Activated T-helper 2 cell treated with anti-CD3 and anti-CD28 coated beads, Interferon-gamma antibody, Interleukin-2, Interleukin-4, amounts not matched to agents 10 μg/mL and 5 μg/mL and 100 μg/mL, durations not matched to agents 14 hours and 24 hours and 36 hours (primary cell): ENCODE data around the gene CXCR1. TPM values are rescaled to one million over a fixed set of nuclear protein-coding genes. Genes with fewer than 3 reads are reported as not detected.

Experiments
- DNase-seq: peaks from one replicate; pipeline ENCODE4 v3.0.0; 2021; ENCODE audit warnings: low spot score
- H3K27ac Mint-ChIP-seq: one replicate; pipeline ENCODE4 v1.8.0; 2021; ENCODE audit warnings: mixed read lengths
- H3K27me3 Mint-ChIP-seq: one replicate; pipeline ENCODE4 v1.8.0; 2021; ENCODE audit warnings: low read depth, mixed read lengths
- H3K36me3 Mint-ChIP-seq: one replicate; pipeline ENCODE4 v1.8.0; 2021; ENCODE audit warnings: low read depth, mixed read lengths
- H3K4me1 Mint-ChIP-seq: one replicate; pipeline ENCODE4 v1.8.0; 2021; ENCODE audit warnings: low read depth, mixed read lengths
- H3K4me3 Mint-ChIP-seq: one replicate; pipeline ENCODE4 v1.8.0; 2021; ENCODE audit warnings: low read depth, mild to moderate bottlenecking, moderate library complexity, mixed read lengths
- H3K9me3 Mint-ChIP-seq: one replicate; pipeline ENCODE4 v1.8.0; 2021; ENCODE audit warnings: mixed read lengths
- intact Hi-C: fragments of 100-400 bp; cut with micrococcal nuclease; formaldehyde crosslinking; loops from one replicate; pipeline ENCODE4 v1.15.1; 2023
- total RNA-seq: library from RNA; stranded (reverse); gene quantifications from 2 replicates; pipeline ENCODE4 v1.2.3, GENCODE V29; 2022

CXCR1 gene
- total RNA-seq, result not detected in 2 replicates

- Mint-ChIP-seq H3K27me3 (peaks cover 28% of the 10 kb centered on the region), H3K9me3 (no peaks in the 10 kb centered on the region), H3K27ac (no peak within 1 kb of the TSS), H3K36me3 (no peaks in the 10 kb centered on the region), H3K4me1 (peaks cover 30% of the 10 kb centered on the region), H3K4me3 (peak within 1 kb of the TSS; percentile 26)
- DNase-seq, result peak; percentile 23
- intact Hi-C loops, result no loop called here
Observed at GRCh38 chr2:218166791-218167190, at the start of gene CXCR1. Gene CXCR1 (minus strand): TSS chr2:218166962. CDS start chr2:218165211, 1,751 bp downstream.

DNA sequence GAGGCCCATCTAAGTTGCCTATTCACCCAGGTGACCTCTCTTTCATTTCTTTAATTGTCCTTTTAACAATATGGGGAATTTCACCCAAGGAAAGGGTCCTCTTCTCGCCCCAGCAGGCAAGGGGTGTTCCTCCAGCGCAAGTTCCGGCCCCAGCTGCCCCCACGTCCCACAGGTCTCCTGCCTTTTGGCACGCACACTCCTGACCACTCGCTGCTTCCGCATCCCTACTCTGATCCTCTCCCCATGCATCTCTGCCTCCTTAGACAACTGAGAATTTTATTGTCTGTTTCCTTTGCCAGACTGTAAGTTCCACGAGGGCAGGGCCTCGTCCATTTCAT, 49.5 kb upstream of the CXCR1 start:
- intact Hi-C loops, result loop anchor here (5.0 kb wide), 1 partner anchor 1171 kb away; the partner anchor contains the start of gene DNPEP
- peaks cover 44% of the 10 kb centered on the region for H3K36me3 Mint-ChIP-seq
- peaks cover 2% of the 10 kb centered on the region for H3K27me3 Mint-ChIP-seq
- H3K9me3 Mint-ChIP-seq, result peaks cover 4% of the 10 kb centered on the region
- H3K4me3 Mint-ChIP-seq, result peak overlapping the region; percentile 89
- DNase-seq, result no peak
- H3K4me1 Mint-ChIP-seq, result peaks cover 30% of the 10 kb centered on the region
- H3K27ac Mint-ChIP-seq, result peak overlapping the region; percentile 91

DNA sequence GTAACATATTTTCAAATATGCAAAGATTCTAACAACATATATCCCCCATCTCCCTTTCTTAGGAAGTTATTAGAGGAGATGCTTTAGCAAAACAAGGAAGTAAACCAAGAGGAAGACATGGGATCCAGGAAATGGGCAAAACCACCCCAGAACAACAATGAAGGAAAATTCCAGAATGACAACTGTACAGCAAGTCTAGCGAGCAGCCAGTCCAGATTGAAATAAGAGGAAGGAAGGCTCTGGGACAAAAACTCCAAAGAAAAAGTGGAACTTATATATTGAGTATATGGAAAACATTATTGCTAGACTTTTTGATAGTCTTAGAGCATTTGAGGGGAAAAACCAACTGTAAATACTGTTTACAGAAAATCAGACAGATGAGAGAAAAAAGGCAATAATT, 47.4 kb upstream of the CXCR1 start:
- H3K9me3 Mint-ChIP-seq, result peaks cover 18% of the 10 kb centered on the region
- H3K4me3 Mint-ChIP-seq, result no peak overlapping the region
- no peak overlapping the region for H3K27ac Mint-ChIP-seq
- peaks cover 34% of the 10 kb centered on the region for H3K36me3 Mint-ChIP-seq
- no peak for DNase-seq
- intact Hi-C loops, result no loop called here
- peaks cover 8% of the 10 kb centered on the region for H3K27me3 Mint-ChIP-seq
- peaks cover 19% of the 10 kb centered on the region for H3K4me1 Mint-ChIP-seq

DNA sequence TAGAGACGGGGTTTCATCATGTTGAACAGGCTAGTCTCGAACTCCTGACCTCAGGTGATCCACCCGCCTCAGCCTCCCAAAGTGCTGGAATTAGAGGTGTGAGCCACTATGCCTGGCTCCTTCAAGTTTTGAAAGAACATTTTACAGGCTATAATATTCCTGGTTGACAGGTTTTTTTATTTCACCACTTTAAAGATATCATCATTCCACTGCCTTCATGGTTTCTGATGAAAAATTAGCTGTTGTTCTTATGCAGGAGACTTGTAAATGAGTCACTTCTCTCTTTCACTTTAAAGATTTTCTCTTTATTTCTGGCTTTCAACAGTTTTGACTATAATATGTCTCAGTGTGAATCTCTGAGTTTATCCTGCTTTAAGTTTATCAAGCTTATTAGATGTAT, 42.3 kb upstream of the CXCR1 start:
- Mint-ChIP-seq H3K9me3 (peaks cover 19% of the 10 kb centered on the region), H3K27me3 (peaks cover 18% of the 10 kb centered on the region), H3K4me1 (peaks cover 7% of the 10 kb centered on the region), H3K36me3 (peaks cover 12% of the 10 kb centered on the region), H3K4me3 (no peak overlapping the region), H3K27ac (no peak overlapping the region)
- DNase-seq, result no peak
- intact Hi-C loops, result no loop called here

- H3K27ac Mint-ChIP-seq, result no peak overlapping the region
- no peaks in the 10 kb centered on the region for H3K36me3 Mint-ChIP-seq
- H3K4me1 Mint-ChIP-seq, result no peaks in the 10 kb centered on the region
- no peaks in the 10 kb centered on the region for H3K9me3 Mint-ChIP-seq
- intact Hi-C loops, result no loop called here
- DNase-seq, result no peak
- H3K27me3 Mint-ChIP-seq, result peaks cover 33% of the 10 kb centered on the region
- no peak overlapping the region for H3K4me3 Mint-ChIP-seq
Observed at GRCh38 chr2:218202266-218202665, 35.5 kb upstream of the CXCR1 start.

- H3K4me3 Mint-ChIP-seq, result no peak overlapping the region
- intact Hi-C loops, result no loop called here
- H3K36me3 Mint-ChIP-seq, result no peaks in the 10 kb centered on the region
- H3K27me3 Mint-ChIP-seq, result peaks cover 30% of the 10 kb centered on the region
- no peak for DNase-seq
- H3K4me1 Mint-ChIP-seq, result no peaks in the 10 kb centered on the region
- no peaks in the 10 kb centered on the region for H3K9me3 Mint-ChIP-seq
- H3K27ac Mint-ChIP-seq, result no peak overlapping the region
Observed at GRCh38 chr2:218196974-218197373, 30.2 kb upstream of the CXCR1 start.

DNA sequence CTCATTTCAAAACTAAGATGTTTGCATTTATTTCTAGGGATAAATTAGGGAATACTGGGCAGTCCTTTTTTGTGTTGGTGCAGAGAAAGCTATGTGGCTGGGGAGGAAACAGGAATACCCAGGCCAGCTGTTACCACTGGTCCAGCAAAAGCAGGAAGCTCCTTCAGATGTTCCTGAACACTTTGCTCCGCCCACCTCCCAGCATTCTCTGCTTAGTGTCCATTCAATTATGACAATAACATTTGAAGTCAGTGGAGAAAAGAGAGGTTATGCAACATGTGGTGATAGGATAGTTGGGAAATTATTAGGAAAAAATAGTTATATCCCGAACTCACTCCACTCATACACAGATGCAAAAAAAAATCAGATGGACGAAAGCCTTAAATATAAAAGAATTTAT, 28.1 kb upstream of the CXCR1 start:
- Mint-ChIP-seq H3K4me1 (no peaks in the 10 kb centered on the region), H3K36me3 (no peaks in the 10 kb centered on the region), H3K27me3 (peaks cover 20% of the 10 kb centered on the region), H3K4me3 (no peak overlapping the region), H3K27ac (no peak overlapping the region), H3K9me3 (no peaks in the 10 kb centered on the region)
- intact Hi-C loops, result no loop called here
- DNase-seq, result no peak

DNA sequence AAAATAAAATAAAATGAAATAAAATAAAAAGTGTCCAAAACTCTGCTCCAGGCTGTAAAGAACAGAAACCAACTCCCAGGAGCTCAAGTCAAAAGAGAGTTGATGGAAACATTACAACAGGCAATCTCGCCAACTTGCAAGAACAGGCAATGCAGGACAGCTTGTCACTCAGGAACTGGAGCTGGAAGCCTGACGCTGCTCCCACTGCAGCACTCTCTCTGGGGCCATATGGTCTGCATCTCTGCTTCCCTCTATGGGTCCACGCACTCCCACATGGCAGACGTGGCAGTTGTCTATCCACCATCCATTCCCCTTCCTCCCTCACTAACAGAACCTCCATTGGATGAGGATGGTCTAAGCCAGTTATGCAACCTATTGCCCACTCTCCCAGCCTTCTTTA, 26.9 kb upstream of the CXCR1 start:
- intact Hi-C loops, result no loop called here
- Mint-ChIP-seq H3K36me3 (no peaks in the 10 kb centered on the region), H3K4me1 (no peaks in the 10 kb centered on the region), H3K9me3 (no peaks in the 10 kb centered on the region), H3K27me3 (peaks cover 11% of the 10 kb centered on the region), H3K27ac (no peak overlapping the region), H3K4me3 (no peak overlapping the region)
- DNase-seq, result no peak

GRCh38 chr2:218192902-218193430, 26.2 kb upstream of the CXCR1 start:
- H3K27me3 Mint-ChIP-seq, result peaks cover 10% of the 10 kb centered on the region
- no peak for DNase-seq
- no peak overlapping the region for H3K27ac Mint-ChIP-seq
- no peaks in the 10 kb centered on the region for H3K9me3 Mint-ChIP-seq
- H3K4me1 Mint-ChIP-seq, result no peaks in the 10 kb centered on the region
- H3K36me3 Mint-ChIP-seq, result no peaks in the 10 kb centered on the region
- H3K4me3 Mint-ChIP-seq, result no peak overlapping the region
- intact Hi-C loops, result no loop called here

DNA sequence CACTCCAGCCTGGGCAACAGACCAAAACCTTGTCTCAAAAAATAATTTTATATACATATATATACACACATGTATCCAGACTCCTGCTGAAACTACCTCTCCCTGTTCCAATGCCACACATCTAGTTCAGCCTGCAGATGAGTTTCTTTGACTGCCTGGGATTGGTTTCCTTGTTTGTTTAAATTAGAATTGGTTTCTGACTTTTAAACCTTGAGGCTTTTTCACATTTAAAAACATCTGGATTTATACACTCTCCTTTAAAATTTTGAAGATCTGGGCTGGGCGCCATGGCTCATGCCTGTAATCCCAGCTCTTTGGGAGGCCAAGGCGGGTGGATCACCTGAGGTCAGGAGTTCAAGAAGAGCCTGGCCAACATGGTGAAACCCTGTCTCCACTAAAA, 21.8 kb upstream of the CXCR1 start:
- Mint-ChIP-seq H3K4me1 (peaks cover 13% of the 10 kb centered on the region), H3K36me3 (no peaks in the 10 kb centered on the region), H3K27me3 (peaks cover 7% of the 10 kb centered on the region), H3K27ac (no peak overlapping the region), H3K4me3 (no peak overlapping the region), H3K9me3 (no peaks in the 10 kb centered on the region)
- intact Hi-C loops, result no loop called here
- no peak for DNase-seq

- Mint-ChIP-seq H3K27ac (no peak overlapping the region), H3K36me3 (no peaks in the 10 kb centered on the region), H3K27me3 (peaks cover 7% of the 10 kb centered on the region), H3K4me3 (no peak overlapping the region), H3K9me3 (no peaks in the 10 kb centered on the region), H3K4me1 (peaks cover 13% of the 10 kb centered on the region)
- intact Hi-C loops, result loop anchor here (2.0 kb wide), 1 partner anchor 41 kb away; no protein-coding TSS in a partner anchor
- no peak for DNase-seq
Observed at GRCh38 chr2:218187296-218188015, 20.7 kb upstream of the CXCR1 start.

- H3K27ac Mint-ChIP-seq, result no peak overlapping the region
- H3K4me1 Mint-ChIP-seq, result peaks cover 13% of the 10 kb centered on the region
- H3K36me3 Mint-ChIP-seq, result no peaks in the 10 kb centered on the region
- no peak for DNase-seq
- no peak overlapping the region for H3K4me3 Mint-ChIP-seq
- intact Hi-C loops, result loop anchor here (1.0 to 2.0 kb wide), 4 partner anchors 31 to 85 kb away; no protein-coding TSS in a partner anchor
- no peaks in the 10 kb centered on the region for H3K9me3 Mint-ChIP-seq
- peaks cover 7% of the 10 kb centered on the region for H3K27me3 Mint-ChIP-seq
Observed at GRCh38 chr2:218186876-218187275, 20.1 kb upstream of the CXCR1 start.

DNA sequence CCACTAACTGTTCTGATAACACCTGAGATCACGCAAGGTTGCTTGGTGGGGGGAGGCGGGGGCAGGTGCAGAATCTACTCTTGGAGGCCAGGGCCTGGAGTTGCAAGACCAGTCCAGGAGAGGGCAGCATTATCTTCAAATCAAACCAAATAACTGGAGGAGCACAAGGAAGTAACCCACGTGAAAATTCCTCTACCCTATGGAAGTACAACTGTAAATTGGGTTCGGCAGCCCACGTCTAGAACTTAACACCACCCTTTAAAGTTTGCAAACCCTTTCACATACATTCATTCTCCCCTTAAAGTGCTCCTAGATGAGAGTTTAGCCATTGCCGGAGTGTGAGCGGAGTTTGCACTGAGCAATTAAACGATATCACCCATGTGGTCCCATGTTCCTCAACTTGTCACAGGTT, 19.6 kb upstream of the CXCR1 start:
- H3K27me3 Mint-ChIP-seq, result peaks cover 7% of the 10 kb centered on the region
- H3K9me3 Mint-ChIP-seq, result no peaks in the 10 kb centered on the region
- H3K4me3 Mint-ChIP-seq, result no peak overlapping the region
- H3K4me1 Mint-ChIP-seq, result peaks cover 13% of the 10 kb centered on the region
- no peak overlapping the region for H3K27ac Mint-ChIP-seq
- no peaks in the 10 kb centered on the region for H3K36me3 Mint-ChIP-seq
- DNase-seq, result peak; percentile 56
- intact Hi-C loops, result loop anchor here (1.0 to 2.0 kb wide), 4 partner anchors 32 to 86 kb away; no protein-coding TSS in a partner anchor
